SU-DHL-6 (cell line): ENCODE measurements around the gene STEAP3.

Experiments
- EZH2phosphoT487 ChIP-seq: fragments of 200-600 bp; sonication (generic), shearing (Covaris generic); conservative IDR thresholded peaks from 2 replicates; pipeline ENCODE4 v1.6.1; 2018; ENCODE audit warnings: mild to moderate bottlenecking, antibody characterized with exemption, low read length, moderate library complexity, mixed read lengths
- TF ChIP-seq, protein P1 (sequence below): fragments of 200-600 bp; sonication (generic); IDR thresholded peaks from one replicate; pipeline ENCODE4 v1.5.1; 2017; ENCODE audit warnings: antibody characterized with exemption, mild to moderate bottlenecking, low read length, moderate library complexity; ENCODE audit not compliant: insufficient read depth, poor library complexity, severe bottlenecking

DNA sequence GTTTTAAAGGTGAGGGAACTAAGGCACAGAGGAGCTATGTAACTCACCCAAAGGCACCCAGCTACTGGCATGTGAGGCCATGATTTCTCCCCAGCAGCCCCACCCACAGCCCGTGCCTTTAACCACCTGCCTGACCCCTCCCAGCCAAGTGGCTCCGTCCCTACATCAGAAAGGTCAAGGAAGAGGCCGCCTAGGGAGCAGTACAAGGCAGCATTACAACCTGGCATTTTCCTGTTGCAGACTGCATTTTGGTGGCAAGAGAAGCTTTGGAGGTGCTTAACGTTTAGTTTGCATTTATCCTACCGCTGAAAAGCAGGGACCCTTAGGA, 17.5 kb downstream of the STEAP3 start:
- no peak for TF ChIP-seq EZH2phosphoT487
- TF ChIP-seq, protein P1, sequence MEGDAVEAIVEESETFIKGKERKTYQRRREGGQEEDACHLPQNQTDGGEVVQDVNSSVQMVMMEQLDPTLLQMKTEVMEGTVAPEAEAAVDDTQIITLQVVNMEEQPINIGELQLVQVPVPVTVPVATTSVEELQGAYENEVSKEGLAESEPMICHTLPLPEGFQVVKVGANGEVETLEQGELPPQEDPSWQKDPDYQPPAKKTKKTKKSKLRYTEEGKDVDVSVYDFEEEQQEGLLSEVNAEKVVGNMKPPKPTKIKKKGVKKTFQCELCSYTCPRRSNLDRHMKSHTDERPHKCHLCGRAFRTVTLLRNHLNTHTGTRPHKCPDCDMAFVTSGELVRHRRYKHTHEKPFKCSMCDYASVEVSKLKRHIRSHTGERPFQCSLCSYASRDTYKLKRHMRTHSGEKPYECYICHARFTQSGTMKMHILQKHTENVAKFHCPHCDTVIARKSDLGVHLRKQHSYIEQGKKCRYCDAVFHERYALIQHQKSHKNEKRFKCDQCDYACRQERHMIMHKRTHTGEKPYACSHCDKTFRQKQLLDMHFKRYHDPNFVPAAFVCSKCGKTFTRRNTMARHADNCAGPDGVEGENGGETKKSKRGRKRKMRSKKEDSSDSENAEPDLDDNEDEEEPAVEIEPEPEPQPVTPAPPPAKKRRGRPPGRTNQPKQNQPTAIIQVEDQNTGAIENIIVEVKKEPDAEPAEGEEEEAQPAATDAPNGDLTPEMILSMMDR: no peak
